SK-N-SH (cell line): ENCODE results near the gene ARGLU1. TPM values are rescaled to one million over a fixed set of nuclear protein-coding genes. Genes with fewer than 3 reads are reported as not detected.

Experiments
- CTCF ChIA-PET: fragments of 300-600, 350-600 bp; formaldehyde crosslinking; extraction: SDS; loops from one replicate; lab custom pipeline; 2021; lab: Yijun Ruan, JAX
- POLR2A ChIA-PET: fragments of 350-600 bp; sonication (Branson Sonifier 250); formaldehyde crosslinking; extraction: SDS; loops from one replicate; lab custom pipeline; 2020; ENCODE audit warnings: antibody characterized with exemption, inconsistent platforms; lab: Yijun Ruan, JAX
- DNase-seq: peaks from one replicate; pipeline ENCODE4 v3.0.0; 2012
- H2AFZ ChIP-seq: fragments of 200-600 bp; sonication (generic); 2 replicates; pipeline ENCODE4 v1.8.1; 2016; ENCODE audit warnings: antibody characterized with exemption, mild to moderate bottlenecking, low read depth
- H3F3A ChIP-seq: fragments of 200-600 bp; sonication (generic); replicated peaks from 2 replicates; pipeline ENCODE3; 2016; ENCODE audit warnings: antibody characterized with exemption, mild to moderate bottlenecking; ENCODE audit not compliant: insufficient read depth
- H3K27ac ChIP-seq, 2 experiments: fragments of 200-500 bp in 1 of 2; fragments of 200-600 bp in 1 of 2; sonication (Bioruptor generic) in 1 of 2; sonication (generic), shearing (Covaris generic) in 1 of 2; 2 replicates each; pipeline versions ENCODE4 v1.5.1 to v1.6.1; 2014 to 2016; ENCODE audit warnings: low read depth in 2 of 2, inconsistent platforms in 1 of 2, low read length in 1 of 2, mild to moderate bottlenecking in 1 of 2, mixed read lengths in 1 of 2
- H3K27me3 ChIP-seq: fragments of 200-600 bp; sonication (generic), shearing (Covaris generic); 2 replicates; pipeline ENCODE4 v1.6.1; 2016; ENCODE audit warnings: mixed run types; ENCODE audit not compliant: insufficient read depth
- H3K36me3 ChIP-seq, 2 experiments: fragments of 200-500 bp in 1 of 2; fragments of 200-600 bp in 1 of 2; sonication (Bioruptor generic) in 1 of 2; sonication (generic) in 1 of 2; replicated peaks in 1 of 2; 2 replicates each; pipeline versions ENCODE3 to v1.5.1; 2014 to 2016; ENCODE audit warnings: low read length in 1 of 2, mild to moderate bottlenecking in 1 of 2; ENCODE audit not compliant: insufficient read depth in 2 of 2, control insufficient read depth in 1 of 2
- H3K4me1 ChIP-seq, 2 experiments: fragments of 200-500 bp in 1 of 2; fragments of 200-600 bp in 1 of 2; sonication (Bioruptor generic) in 1 of 2; sonication (generic), shearing (Covaris generic) in 1 of 2; 2 replicates each; pipeline versions ENCODE4 v1.5.1 to v1.6.1; 2014 to 2016; ENCODE audit warnings: low read depth in 1 of 2, low read length in 1 of 2, mixed run types in 1 of 2; ENCODE audit not compliant: insufficient read depth in 2 of 2, control insufficient read depth in 1 of 2
- H3K4me2 ChIP-seq: fragments of 200-600 bp; sonication (generic), shearing (Covaris generic); 2 replicates; pipeline ENCODE4 v1.6.1; 2017; ENCODE audit warnings: mixed run types
- H3K4me3 ChIP-seq, 2 experiments: fragments of 200-500 bp in 1 of 2; fragments of 200-600 bp in 1 of 2; sonication (Bioruptor generic) in 1 of 2; sonication (generic), shearing (Covaris generic) in 1 of 2; 2 replicates each; pipeline versions ENCODE4 v1.5.1 to v1.8.1; 2014 to 2016; ENCODE audit warnings: low read depth in 2 of 2, inconsistent platforms in 1 of 2, low read length in 1 of 2, mild to moderate bottlenecking in 1 of 2, mixed read lengths in 1 of 2, moderate library complexity in 1 of 2
- H3K79me2 ChIP-seq: fragments of 200-600 bp; sonication (generic); 2 replicates; pipeline ENCODE4 v1.8.1; 2017; ENCODE audit warnings: mild to moderate bottlenecking; ENCODE audit not compliant: insufficient read depth
- H3K9ac ChIP-seq: fragments of 200-600 bp; sonication (generic); 2 replicates; pipeline ENCODE4 v1.6.1; 2017; ENCODE audit warnings: mixed run types
- H3K9me2 ChIP-seq: fragments of 200-600 bp; sonication (generic); 2 replicates; pipeline ENCODE4 v1.6.1; 2017; ENCODE audit warnings: mixed run types
- H3K9me3 ChIP-seq: fragments of 200-600 bp; sonication (generic); 2 replicates; pipeline ENCODE4 v1.6.1; 2017; ENCODE audit warnings: mixed run types, mild to moderate bottlenecking, moderate library complexity
- H4K20me1 ChIP-seq: fragments of 200-600 bp; sonication (generic); 2 replicates; pipeline ENCODE4 v1.6.1; 2017; ENCODE audit warnings: mild to moderate bottlenecking, mixed run types; ENCODE audit not compliant: insufficient read depth
- CTCF ChIP-seq: fragments of 200-600 bp; sonication (generic); IDR thresholded peaks from 2 replicates; pipeline ENCODE4 v1.6.1; 2017; ENCODE audit warnings: antibody characterized with exemption, mild to moderate bottlenecking, moderate library complexity
- ELF1 ChIP-seq: IDR thresholded peaks from 2 replicates; pipeline ENCODE4 v1.4.0; 2012
- FOXM1 ChIP-seq: IDR thresholded peaks from 2 replicates; pipeline ENCODE4 v1.4.0; 2012; ENCODE audit warnings: low read depth, mild to moderate bottlenecking
- GABPA ChIP-seq: IDR thresholded peaks from 2 replicates; pipeline ENCODE4 v1.4.0; 2012; ENCODE audit warnings: low read depth, mild to moderate bottlenecking
- JUND ChIP-seq: IDR thresholded peaks from 2 replicates; pipeline ENCODE4 v1.4.0; 2012
- MEF2A ChIP-seq: IDR thresholded peaks from 2 replicates; pipeline ENCODE4 v1.4.0; 2012; ENCODE audit warnings: low read depth, borderline replicate concordance
- POLR2AphosphoS5 ChIP-seq: IDR thresholded peaks from 2 replicates; pipeline ENCODE4 v1.6.1; 2012; ENCODE audit warnings: low read depth, low read length
- RFX5 ChIP-seq: IDR thresholded peaks from 2 replicates; pipeline ENCODE4 v1.6.1; 2012; ENCODE audit warnings: mild to moderate bottlenecking, improper control_type of control experiment, low read length
- TCF12 ChIP-seq: IDR thresholded peaks from 2 replicates; pipeline ENCODE4 v1.4.0; 2012
- USF1 ChIP-seq: IDR thresholded peaks from 2 replicates; pipeline ENCODE4 v1.4.0; 2012; ENCODE audit warnings: low read depth, borderline replicate concordance
- WGBS: methylation state at CpG from one replicate; pipeline ENCODE4 v1.1.6; 2017; ENCODE audit warnings: low lambda C conversion rate; 5-methylcytosine and 5-hydroxymethylcytosine counted together
- polyA plus RNA-seq, 3 experiments: library from polyadenylated mRNA; depleted of rRNA; stranded (reverse); fragments of >200 nt; gene quantifications; 2 replicates each; pipeline ENCODE4 v1.2.3, GENCODE V29; 2012
- TF ChIP-seq, protein P1 (sequence below): IDR thresholded peaks from 2 replicates; pipeline ENCODE4; 2012

The ARGLU1 gene
- polyA plus RNA-seq, 1 of the 3 experiments (the other 2 are of a cell fraction) = 101 TPM

GRCh38 chr13:106616729-106617128, 48.8 kb upstream of the ARGLU1 start:
- no peak for DNase-seq
- H2AFZ ChIP-seq = no peak overlapping the region
- TF ChIP-seq USF1 = no peak
- TF ChIP-seq CTCF = no peak
- TF ChIP-seq RFX5 = no peak
- no peak for TF ChIP-seq GABPA
- no peak for TF ChIP-seq JUND
- no peak for TF ChIP-seq FOXM1
- TF ChIP-seq POLR2AphosphoS5 = no peak
- H3K4me2 ChIP-seq = no peak overlapping the region
- WGBS = 91% methylated on average over 3 of the region's 3 CpGs
- peaks cover 0 to 2% of the 10 kb centered on the region in 2 experiments; a peak in 1 of 4 replicates for H3K4me1 ChIP-seq
- H3K27me3 ChIP-seq = peaks cover 5% of the 10 kb centered on the region; the same call in 1 of the 2 replicates
- no peaks in the 10 kb centered on the region for H3K36me3 ChIP-seq
- no peak overlapping the region for H3K9ac ChIP-seq
- no peaks in the 10 kb centered on the region for H3K9me2 ChIP-seq
- no peaks in the 10 kb centered on the region for H3F3A ChIP-seq
- no peak overlapping the region for H3K4me3 ChIP-seq
- POLR2A ChIA-PET = no interaction called here
- H3K79me2 ChIP-seq = no peaks in the 10 kb centered on the region
- H3K9me3 ChIP-seq = no peaks in the 10 kb centered on the region
- H4K20me1 ChIP-seq = no peaks in the 10 kb centered on the region
- CTCF ChIA-PET = no interaction called here
- H3K27ac ChIP-seq = no peak overlapping the region

DNA sequence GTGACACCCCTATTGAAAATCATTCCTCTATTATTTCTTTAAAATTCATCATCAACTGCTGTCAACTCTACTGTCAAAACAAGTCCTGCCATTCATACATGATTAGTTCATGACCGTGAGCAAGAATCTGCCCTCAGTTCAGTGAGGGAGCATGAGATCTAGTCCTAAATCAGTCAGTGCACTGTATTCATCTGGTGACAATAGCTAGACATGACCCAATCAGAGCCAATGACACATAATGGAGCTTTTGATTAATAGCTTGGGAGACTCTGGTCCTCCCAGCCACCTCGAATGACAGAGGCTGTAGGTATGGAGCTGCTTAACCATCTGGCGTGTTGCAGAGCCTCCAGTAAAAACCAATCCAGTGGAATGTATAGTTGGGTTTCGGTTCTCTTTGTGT, 46.9 kb upstream of the ARGLU1 start:
- Histone ChIP-seq H3K27me3 (no peaks in the 10 kb centered on the region), H3K9ac (no peak overlapping the region), H3K9me2 (no peaks in the 10 kb centered on the region), H3K4me2 (no peak overlapping the region), H3K4me1 (peaks cover 0 to 2% of the 10 kb centered on the region in 2 experiments; a peak in 1 of 4 replicates), H2AFZ (no peak overlapping the region), H3K4me3 (no peak overlapping the region), H4K20me1 (no peaks in the 10 kb centered on the region), H3F3A (no peaks in the 10 kb centered on the region), H3K27ac (no peak overlapping the region), H3K9me3 (no peaks in the 10 kb centered on the region), H3K36me3 (no peaks in the 10 kb centered on the region), H3K79me2 (no peaks in the 10 kb centered on the region)
- 57% methylated on average over 4 of the region's 4 CpGs for WGBS
- ChIA-PET POLR2A (no interaction called here), CTCF (no interaction called here)
- TF ChIP-seq MEF2A = no peak
- no peak for TF ChIP-seq TCF12
- TF ChIP-seq, protein P1, sequence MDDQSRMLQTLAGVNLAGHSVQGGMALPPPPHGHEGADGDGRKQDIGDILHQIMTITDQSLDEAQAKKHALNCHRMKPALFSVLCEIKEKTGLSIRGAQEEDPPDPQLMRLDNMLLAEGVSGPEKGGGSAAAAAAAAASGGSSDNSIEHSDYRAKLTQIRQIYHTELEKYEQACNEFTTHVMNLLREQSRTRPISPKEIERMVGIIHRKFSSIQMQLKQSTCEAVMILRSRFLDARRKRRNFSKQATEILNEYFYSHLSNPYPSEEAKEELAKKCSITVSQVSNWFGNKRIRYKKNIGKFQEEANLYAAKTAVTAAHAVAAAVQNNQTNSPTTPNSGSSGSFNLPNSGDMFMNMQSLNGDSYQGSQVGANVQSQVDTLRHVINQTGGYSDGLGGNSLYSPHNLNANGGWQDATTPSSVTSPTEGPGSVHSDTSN = no peak
- no peak for TF ChIP-seq ELF1
- no peak for DNase-seq
